ENCODE results near the gene DNAH3.
A peak's percentile ranks its signal among the peaks of the same experiment; 100 is the strongest.
"Not testable (repeated sequence)": the region's sequence is repeated elsewhere in the genome, so short reads cannot be mapped to it uniquely, and the experiment has no call there.

DNAH3 gene

GRCh38 chr16:21116148-21116693 lies 34.4 kb downstream of the DNAH3 start:
- DNase-seq, result no peak

- not testable (repeated sequence) for DNase-seq
These were observed 35.1 kb downstream of the DNAH3 start for GRCh38 chr16:21115551-21115950.

- DNase-seq, result no peak
These were observed 46.4 kb downstream of the DNAH3 start for GRCh38 chr16:21103941-21104860.

GRCh38 chr16:21101631-21102420 lies 48.8 kb downstream of the DNAH3 start:
- DNase-seq, result peak; percentile 30

- DNase-seq, result no peak
These were observed 50.2 kb downstream of the DNAH3 start for GRCh38 chr16:21100447-21100846.

- DNase-seq, result no peak
These were observed 53.5 kb downstream of the DNAH3 start for GRCh38 chr16:21097151-21097550.

- DNase-seq, result not testable (repeated sequence)
These were observed 55.9 kb downstream of the DNAH3 start for GRCh38 chr16:21094719-21095118.

GRCh38 chr16:21092951-21093350 lies 57.7 kb downstream of the DNAH3 start:
- DNase-seq, result no peak

GRCh38 chr16:21088646-21089538 lies 61.8 kb downstream of the DNAH3 start:
- DNase-seq, result no peak

GRCh38 chr16:21088143-21088542 lies 62.5 kb downstream of the DNAH3 start:
- DNase-seq, result no peak

- no peak for DNase-seq
These were observed 65.9 kb downstream of the DNAH3 start for GRCh38 chr16:21084631-21085225.

- DNase-seq, result peak; percentile 47
These were observed 66.8 kb downstream of the DNAH3 start for GRCh38 chr16:21083729-21084268.

- no peak for DNase-seq
These were observed 69.3 kb downstream of the DNAH3 start for GRCh38 chr16:21081329-21081728.

GRCh38 chr16:21078563-21078962 lies 72.1 kb downstream of the DNAH3 start:
- no peak for DNase-seq

GRCh38 chr16:21076186-21076883 lies 74.3 kb downstream of the DNAH3 start:
- DNase-seq, result no peak

GRCh38 chr16:21075252-21075651 lies 75.4 kb downstream of the DNAH3 start:
- DNase-seq, result no peak

- DNase-seq, result no peak
These were observed 77.7 kb downstream of the DNAH3 start for GRCh38 chr16:21072976-21073375.

GRCh38 chr16:21071741-21072140 lies 78.9 kb downstream of the DNAH3 start:
- DNase-seq, result no peak

- DNase-seq, result no peak
These were observed 80.1 kb downstream of the DNAH3 start for GRCh38 chr16:21070564-21070963.

GRCh38 chr16:21069986-21070385 lies 80.7 kb downstream of the DNAH3 start:
- DNase-seq, result no peak

- no peak for DNase-seq
These were observed 86.4 kb downstream of the DNAH3 start for GRCh38 chr16:21064203-21064602.

Data from stimulated activated CD4-positive, alpha-beta T cell treated with anti-CD3 and anti-CD28 coated beads, Interleukin-12 subunit alpha, Interleukin-12 subunit beta, amount 100 ng/mL, for 4 hours (primary cell).